ENCODE data around the gene ST3GAL4.

The ST3GAL4 gene

GRCh38 chr11:126415128-126415527 is 59.6 kb downstream of the ST3GAL4 start:
- no peak overlapping the region for H3K4me3 ChIP-seq (ENCODE audit: low read length)
- DNase-seq (ENCODE audit: low read depth) = no peak
- TF ChIP-seq CTCF (IDR thresholded peaks at IDR 0.05; ENCODE audit: insufficient read depth, low read depth, low read length, missing control alignments) = no peak

GRCh38 chr11:126415669-126416420 is 60.4 kb downstream of the ST3GAL4 start:
- no peak for TF ChIP-seq CTCF (IDR thresholded peaks at IDR 0.05; ENCODE audit: insufficient read depth, low read depth, low read length, missing control alignments)

GRCh38 chr11:126416542-126417090 is 61.1 kb downstream of the ST3GAL4 start:
- no peak for TF ChIP-seq CTCF (IDR thresholded peaks at IDR 0.05; ENCODE audit: insufficient read depth, low read depth, low read length, missing control alignments)
- peak; percentile 67 for DNase-seq (ENCODE audit: low read depth)
- H3K4me3 ChIP-seq (ENCODE audit: low read length) = peak overlapping the region; percentile 23

More at GRCh38 chr11:126415669-126416420, 60.4 kb downstream of the ST3GAL4 start:
- no peak for DNase-seq (ENCODE audit: low read depth)
- peak overlapping the region; percentile 23 for H3K4me3 ChIP-seq (ENCODE audit: low read length)

GRCh38 chr11:126417091-126417862 is 61.8 kb downstream of the ST3GAL4 start:
- peak; percentile 60 for DNase-seq (ENCODE audit: low read depth)
- no peak for TF ChIP-seq CTCF (IDR thresholded peaks at IDR 0.05; ENCODE audit: insufficient read depth, low read depth, low read length, missing control alignments)
- H3K4me3 ChIP-seq (ENCODE audit: low read length) = peak overlapping the region; percentile 23

GRCh38 chr11:126418887-126419286 is 63.4 kb downstream of the ST3GAL4 start:
- no peak overlapping the region for H3K4me3 ChIP-seq (ENCODE audit: low read length)
- DNase-seq (ENCODE audit: low read depth) = no peak
- no peak for TF ChIP-seq CTCF (IDR thresholded peaks at IDR 0.05; ENCODE audit: insufficient read depth, low read depth, low read length, missing control alignments)

GRCh38 chr11:126419801-126420697 is 64.6 kb downstream of the ST3GAL4 start:
- H3K4me3 ChIP-seq (ENCODE audit: low read length) = no peak overlapping the region
- TF ChIP-seq CTCF (IDR thresholded peaks at IDR 0.05; ENCODE audit: insufficient read depth, low read depth, low read length, missing control alignments) = no peak
- DNase-seq (ENCODE audit: low read depth) = no peak
